IPS-20b (cell line): ENCODE results near the gene WDFY4.

Experiments
- H3K27ac ChIP-seq: one replicate; pipeline ENCODE4 v1.5.1; 2013; ENCODE audit warnings: low read length
- H3K27me3 ChIP-seq: 2 replicates; pipeline ENCODE4 v1.6.1; 2013; ENCODE audit warnings: mild to moderate bottlenecking, low read length, inconsistent platforms; ENCODE audit not compliant: insufficient read depth
- H3K36me3 ChIP-seq: 2 replicates; pipeline ENCODE4 v1.6.1; 2013; ENCODE audit warnings: low read depth, mild to moderate bottlenecking, inconsistent platforms, low read length, moderate library complexity; ENCODE audit not compliant: insufficient read depth
- H3K4me1 ChIP-seq: 2 replicates; pipeline ENCODE4 v1.6.1; 2013; ENCODE audit warnings: mild to moderate bottlenecking, control low read depth, inconsistent platforms, low read length, moderate library complexity; ENCODE audit not compliant: insufficient read depth
- H3K4me3 ChIP-seq: 2 replicates; pipeline ENCODE4 v1.5.1; 2013; ENCODE audit warnings: mild to moderate bottlenecking, low read length, inconsistent platforms
- H3K9ac ChIP-seq: 2 replicates; pipeline ENCODE4 v1.6.1; 2013; ENCODE audit warnings: low read depth, mild to moderate bottlenecking, inconsistent platforms, low read length, moderate library complexity
- H3K9me3 ChIP-seq: 2 replicates; pipeline ENCODE4 v1.6.1; 2013; ENCODE audit warnings: mild to moderate bottlenecking, low read depth, low read length, inconsistent platforms; ENCODE audit not compliant: insufficient read depth

Gene WDFY4

DNA sequence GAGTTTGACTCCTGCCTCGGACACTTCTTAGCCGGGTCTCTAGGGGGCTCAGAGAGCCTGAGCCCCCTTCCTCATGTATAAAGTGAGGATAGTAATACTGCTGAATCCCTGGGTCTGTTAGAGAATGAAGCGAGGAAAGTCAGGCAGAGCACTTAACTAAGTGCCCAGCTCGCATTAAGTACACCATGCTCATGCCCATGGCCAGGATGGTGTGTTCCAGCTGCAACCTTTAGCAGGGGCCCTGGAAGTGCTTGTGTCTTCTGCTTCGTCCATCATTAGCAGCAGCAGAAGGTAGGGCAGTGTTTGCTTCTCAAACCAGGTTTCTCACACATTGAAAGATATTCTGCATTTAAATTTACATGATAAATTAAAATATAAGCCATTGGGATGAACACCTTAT, 27.3 kb upstream of the WDFY4 start:
- H3K4me3 ChIP-seq: no peak overlapping the region
- H3K36me3 ChIP-seq: no peaks in the 10 kb centered on the region
- peaks cover 4% of the 10 kb centered on the region; the same call in 1 of the 2 replicates for H3K4me1 ChIP-seq
- H3K9me3 ChIP-seq: no peaks in the 10 kb centered on the region
- peaks cover 40% of the 10 kb centered on the region for H3K27me3 ChIP-seq
- H3K27ac ChIP-seq: no peak overlapping the region
- no peak overlapping the region for H3K9ac ChIP-seq

DNA sequence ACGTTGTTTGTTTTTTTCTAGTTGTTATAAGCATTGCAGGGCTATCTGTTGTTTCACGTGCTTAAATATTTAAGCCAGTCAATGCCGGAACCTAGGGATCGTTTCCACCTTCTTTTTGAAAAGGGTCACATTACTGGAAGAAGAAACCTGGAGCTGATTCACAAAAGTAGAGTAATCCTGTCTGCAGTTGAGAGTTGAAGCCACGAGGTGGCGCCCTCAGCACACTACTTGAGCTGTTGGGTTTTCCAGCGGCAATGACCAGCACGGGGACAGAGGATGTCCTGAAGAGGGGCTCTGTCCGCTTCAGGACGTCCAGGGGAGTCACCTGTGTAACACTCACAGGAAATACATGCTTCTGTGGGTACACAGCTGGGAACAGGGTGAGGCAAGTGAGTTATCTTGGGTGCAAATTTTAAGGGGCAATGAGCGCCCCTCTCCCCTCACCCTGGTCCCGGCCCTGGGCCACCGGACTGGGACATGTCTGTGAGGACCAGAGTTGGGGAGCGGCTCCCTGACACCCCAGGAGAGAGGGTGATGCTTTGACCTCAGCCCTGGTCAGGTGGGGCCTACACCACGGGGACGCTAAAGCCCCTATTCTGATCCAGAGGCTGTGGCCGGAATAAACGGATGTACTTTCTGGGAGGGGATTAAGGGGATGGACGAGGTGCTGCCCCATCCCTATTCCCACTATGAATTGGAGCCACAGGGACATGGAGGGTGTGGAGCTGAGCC, 26.3 kb upstream of the WDFY4 start:
- no peak overlapping the region for H3K4me3 ChIP-seq
- no peak overlapping the region for H3K9ac ChIP-seq
- no peaks in the 10 kb centered on the region for H3K9me3 ChIP-seq
- no peak overlapping the region for H3K27ac ChIP-seq
- peaks cover 4% of the 10 kb centered on the region; the same call in 1 of the 2 replicates for H3K4me1 ChIP-seq
- H3K27me3 ChIP-seq: peaks cover 40% of the 10 kb centered on the region
- H3K36me3 ChIP-seq: no peaks in the 10 kb centered on the region

DNA sequence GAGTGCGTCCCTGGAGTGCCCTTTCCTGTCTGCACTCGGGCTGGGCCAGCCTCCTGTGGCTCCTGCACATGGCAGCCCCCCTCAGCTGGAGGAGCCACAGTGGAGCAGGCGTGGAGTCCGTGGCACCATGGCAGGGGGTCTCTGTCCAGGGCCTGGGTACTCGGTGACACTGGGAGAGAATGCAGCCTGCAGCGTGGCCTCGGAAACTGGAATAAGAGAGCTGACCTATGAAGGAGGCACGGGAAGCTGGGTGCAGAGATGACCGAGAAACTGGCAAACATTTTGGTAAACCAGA, 25.8 kb upstream of the WDFY4 start:
- no peak overlapping the region for H3K4me3 ChIP-seq
- peaks cover 4% of the 10 kb centered on the region; the same call in 1 of the 2 replicates for H3K4me1 ChIP-seq

DNA sequence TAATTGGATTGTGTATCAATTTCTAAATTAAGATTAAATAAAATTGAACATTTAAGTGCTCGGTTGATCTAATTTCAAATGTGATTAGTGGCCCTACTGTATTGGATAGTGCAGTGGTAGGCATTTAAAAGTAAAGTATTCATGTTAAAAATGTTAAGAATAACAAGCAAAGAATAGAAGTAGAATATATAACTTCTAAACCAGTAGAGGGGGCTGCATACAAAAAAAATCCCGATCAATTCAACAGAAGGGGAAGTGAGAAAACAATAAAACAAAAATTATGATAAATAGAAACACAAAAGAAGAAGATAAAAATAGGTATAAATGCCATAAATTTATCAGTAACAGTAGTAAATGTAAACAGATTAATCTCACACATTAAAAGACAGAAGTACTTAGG, 24.9 kb upstream of the WDFY4 start:
- no peak overlapping the region for H3K27ac ChIP-seq
- peaks cover 4% of the 10 kb centered on the region; the same call in 1 of the 2 replicates for H3K4me1 ChIP-seq
- H3K36me3 ChIP-seq: no peaks in the 10 kb centered on the region
- H3K9me3 ChIP-seq: no peaks in the 10 kb centered on the region
- H3K4me3 ChIP-seq: no peak overlapping the region
- H3K27me3 ChIP-seq: peaks cover 30% of the 10 kb centered on the region
- H3K9ac ChIP-seq: no peak overlapping the region

More for the DNA sequence above, 25.8 kb upstream of the WDFY4 start:
- Histone ChIP-seq H3K36me3 (no peaks in the 10 kb centered on the region), H3K27me3 (peaks cover 35% of the 10 kb centered on the region), H3K9ac (no peak overlapping the region), H3K9me3 (no peaks in the 10 kb centered on the region), H3K27ac (no peak overlapping the region)

DNA sequence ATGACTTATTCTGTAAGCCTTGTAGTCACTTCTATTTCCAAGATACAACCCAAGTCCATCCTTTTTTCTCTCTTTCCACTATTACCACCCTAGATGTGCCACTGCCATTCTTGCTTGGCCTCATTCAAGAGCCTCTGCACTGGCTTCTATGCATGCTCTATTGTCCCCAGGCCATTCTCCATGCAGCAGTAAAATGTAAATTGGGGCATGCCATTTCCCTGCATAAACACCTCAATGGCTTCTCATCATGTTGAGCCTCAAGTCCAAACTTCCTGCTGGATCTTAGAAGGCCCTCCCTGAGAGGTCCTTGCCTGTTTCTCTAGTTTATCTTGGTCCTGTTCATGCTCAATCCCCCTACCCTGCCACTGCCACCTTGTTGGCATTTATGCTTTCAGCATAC, 23.2 kb upstream of the WDFY4 start:
- peaks cover 4% of the 10 kb centered on the region; the same call in 1 of the 2 replicates for H3K4me1 ChIP-seq
- H3K27me3 ChIP-seq: peaks cover 21% of the 10 kb centered on the region
- H3K27ac ChIP-seq: no peak overlapping the region
- no peak overlapping the region for H3K9ac ChIP-seq
- no peak overlapping the region for H3K4me3 ChIP-seq
- no peaks in the 10 kb centered on the region for H3K36me3 ChIP-seq
- H3K9me3 ChIP-seq: no peaks in the 10 kb centered on the region

DNA sequence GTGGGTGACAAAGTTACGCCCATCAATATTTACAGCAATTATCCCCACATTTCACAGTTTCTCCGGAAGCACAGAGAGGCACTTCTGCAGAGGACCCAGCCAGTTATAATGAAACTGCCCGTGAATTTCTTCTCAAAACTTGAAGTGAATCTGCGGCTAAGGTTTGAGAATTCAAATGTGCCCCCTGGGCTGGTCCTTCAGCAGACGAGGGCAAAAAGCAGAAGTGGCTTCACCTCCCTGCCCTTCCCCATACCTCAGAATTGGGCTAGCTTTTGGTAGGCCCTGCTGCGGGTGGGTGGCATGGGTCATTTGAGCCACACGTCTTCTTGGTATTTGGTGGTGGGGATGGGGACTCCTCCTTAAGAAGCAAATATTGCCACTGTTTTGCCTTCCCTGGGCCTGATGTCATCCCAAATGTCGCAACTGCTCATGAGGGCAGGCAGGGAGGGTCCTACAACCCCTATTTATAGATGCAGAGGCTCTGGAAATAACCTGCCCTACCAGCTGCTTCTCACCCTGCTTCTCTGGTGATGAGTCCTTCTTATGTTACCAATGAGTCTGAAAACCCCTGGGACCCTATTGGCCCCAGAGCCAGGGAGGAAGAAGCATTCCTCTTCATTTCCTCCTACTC, 16.6 kb upstream of the WDFY4 start:
- peaks cover 7% of the 10 kb centered on the region for H3K27me3 ChIP-seq
- no peak overlapping the region for H3K4me3 ChIP-seq
- H3K9ac ChIP-seq: no peak overlapping the region
- H3K36me3 ChIP-seq: no peaks in the 10 kb centered on the region
- H3K4me1 ChIP-seq: no peaks in the 10 kb centered on the region; the same call in 1 of the 2 replicates
- no peak overlapping the region for H3K27ac ChIP-seq
- no peaks in the 10 kb centered on the region; the same call in 1 of the 2 replicates for H3K9me3 ChIP-seq

DNA sequence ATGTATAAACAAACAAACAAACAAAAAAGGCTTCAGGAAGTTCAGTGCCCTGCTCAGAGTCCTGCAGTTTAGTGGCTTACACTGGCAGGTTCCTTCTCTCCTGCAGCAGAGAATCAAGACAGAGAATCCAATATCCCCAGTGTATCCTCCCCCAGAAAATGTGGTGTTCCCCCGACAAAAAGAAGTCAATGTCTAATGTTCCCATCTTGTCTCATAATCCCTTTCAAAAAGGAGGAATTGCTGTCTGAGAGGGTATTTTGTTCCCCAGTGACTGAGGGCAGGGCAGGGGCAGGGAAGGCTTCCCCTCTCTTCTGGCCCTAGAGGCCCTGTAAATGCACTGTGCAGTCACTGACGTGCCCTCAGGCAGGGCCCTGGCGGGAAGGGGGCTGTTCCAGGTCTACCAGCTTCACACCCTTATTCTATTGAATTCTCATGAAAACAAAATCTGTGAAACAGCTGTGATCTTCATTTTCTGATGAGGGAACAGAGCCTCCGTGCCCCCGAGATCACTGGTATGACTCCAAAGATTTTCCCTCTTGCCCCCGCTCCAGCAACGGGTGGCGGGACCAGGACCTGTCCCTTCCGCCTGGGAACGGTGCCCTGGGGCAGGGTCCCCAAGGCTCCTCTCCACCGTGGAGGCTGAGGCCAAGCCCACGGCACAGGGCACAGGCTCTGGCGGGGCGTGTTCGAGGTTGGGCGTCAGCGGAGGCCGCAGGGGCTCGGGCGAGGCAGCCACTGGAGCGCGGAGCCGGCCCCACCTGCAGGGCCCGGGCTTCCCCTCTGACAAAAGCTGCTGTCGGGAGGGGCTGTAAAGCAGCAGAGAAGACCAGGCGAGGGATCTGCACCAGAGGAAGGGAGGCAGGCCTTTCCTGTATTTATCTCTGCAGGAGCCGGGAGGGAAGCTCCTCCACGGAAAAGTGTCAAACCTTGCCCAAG, 13.4 kb upstream of the WDFY4 start:
- H3K36me3 ChIP-seq: no peaks in the 10 kb centered on the region
- no peaks in the 10 kb centered on the region; the same call in 1 of the 2 replicates for H3K9me3 ChIP-seq
- H3K27me3 ChIP-seq: peaks cover 7% of the 10 kb centered on the region
- no peak overlapping the region for H3K27ac ChIP-seq
- H3K4me1 ChIP-seq: no peaks in the 10 kb centered on the region; the same call in 1 of the 2 replicates
- H3K4me3 ChIP-seq: peak overlapping the region; percentile 59; the same call in 1 of the 2 replicates
- 0 out of 2 replicates have a peak overlapping the region, but pooled peaks have one; percentile 33 for H3K9ac ChIP-seq

DNA sequence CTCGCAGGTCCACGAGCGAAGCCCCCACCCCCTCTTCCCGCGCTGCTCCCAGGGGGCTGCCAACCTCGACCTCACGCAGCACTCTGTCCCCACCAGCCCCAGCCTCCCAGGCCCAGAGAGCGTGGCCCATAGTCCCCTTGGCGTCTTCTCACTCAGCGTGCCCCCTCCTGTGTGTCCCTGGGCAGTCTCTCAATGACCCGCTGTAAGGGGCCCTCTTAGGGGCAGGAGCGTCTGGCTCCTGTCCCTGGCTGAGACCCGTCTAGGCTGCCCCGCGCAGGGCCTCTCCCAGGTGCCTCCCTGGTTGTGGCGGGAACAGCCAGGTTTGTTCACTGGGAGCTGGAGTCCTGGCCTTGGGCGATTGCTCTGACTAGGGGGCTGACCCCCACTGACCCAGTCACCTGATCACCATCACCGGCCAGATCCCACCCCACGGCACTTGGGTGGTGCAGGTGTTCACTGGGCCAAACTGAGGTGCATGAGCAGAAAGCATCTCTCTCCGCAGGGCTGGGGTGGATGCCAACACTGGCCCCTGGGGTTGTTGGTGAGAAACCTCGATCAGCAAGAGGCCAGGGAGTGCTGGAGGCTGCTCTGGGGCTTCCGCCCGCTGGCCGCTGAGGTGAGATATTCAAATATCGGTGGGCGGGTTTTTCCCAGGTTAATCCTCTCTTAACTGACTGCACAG, 12.6 kb upstream of the WDFY4 start:
- Histone ChIP-seq H3K27me3 (peaks cover 7% of the 10 kb centered on the region), H3K9me3 (no peaks in the 10 kb centered on the region; the same call in 1 of the 2 replicates), H3K36me3 (no peaks in the 10 kb centered on the region), H3K27ac (no peak overlapping the region), H3K9ac (no peak overlapping the region), H3K4me1 (no peaks in the 10 kb centered on the region; the same call in 1 of the 2 replicates), H3K4me3 (peak overlapping the region; percentile 59; the same call in 1 of the 2 replicates)

DNA sequence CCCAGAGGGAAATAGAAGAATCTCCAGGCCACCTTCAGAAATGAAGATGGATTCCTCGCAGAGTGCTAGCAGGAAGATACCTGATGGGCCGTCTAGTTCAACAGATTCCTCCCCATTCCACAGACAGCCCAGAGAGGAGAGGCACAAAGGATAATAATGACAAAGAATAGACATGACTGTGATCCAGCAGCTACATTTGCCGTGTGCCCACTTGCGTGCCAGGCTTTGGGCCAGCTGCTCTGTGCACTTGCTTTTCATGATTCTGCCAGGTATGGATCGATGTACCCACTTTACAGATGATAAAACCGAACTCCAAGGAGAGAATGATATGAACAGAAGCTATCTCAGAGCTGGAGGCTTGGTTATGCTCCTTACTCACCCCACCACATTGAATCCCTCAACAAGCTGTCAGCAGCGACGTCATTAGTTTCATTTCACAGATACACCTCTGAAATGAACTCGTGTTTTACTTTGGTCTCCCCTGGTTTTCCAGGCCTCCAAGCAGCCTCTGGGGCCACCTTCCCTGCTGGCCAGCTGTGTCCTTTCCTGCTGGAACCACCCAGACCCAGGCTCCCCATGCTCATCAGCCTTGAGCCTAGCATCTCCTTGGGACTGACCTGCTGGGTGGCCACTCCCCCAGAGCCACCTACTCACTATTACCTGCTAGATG, 11.9 kb upstream of the WDFY4 start:
- peaks cover 7% of the 10 kb centered on the region for H3K27me3 ChIP-seq
- no peaks in the 10 kb centered on the region; the same call in 1 of the 2 replicates for H3K4me1 ChIP-seq
- no peak overlapping the region for H3K4me3 ChIP-seq
- no peak overlapping the region for H3K27ac ChIP-seq
- H3K36me3 ChIP-seq: no peaks in the 10 kb centered on the region
- H3K9me3 ChIP-seq: peaks cover 6% of the 10 kb centered on the region
- no peak overlapping the region for H3K9ac ChIP-seq

DNA sequence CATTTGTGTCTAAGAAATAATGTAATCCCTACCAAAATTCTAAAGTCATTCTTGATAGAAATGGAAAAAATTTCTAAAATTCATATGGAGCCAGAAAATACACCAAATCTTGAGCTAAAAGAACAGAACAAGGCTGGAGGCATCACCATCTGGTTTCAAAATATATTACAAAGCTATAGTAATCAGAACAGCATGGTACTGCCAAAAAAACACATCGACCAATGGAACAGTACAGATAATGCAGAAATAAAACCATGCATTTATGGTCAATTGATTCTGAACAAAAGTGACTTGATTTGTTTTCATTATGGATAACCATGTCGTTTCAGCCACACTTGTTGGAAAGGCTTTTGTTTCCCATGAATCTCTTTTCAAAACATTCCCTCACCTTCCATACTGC, 7.0 kb upstream of the WDFY4 start:
- peaks cover 11% of the 10 kb centered on the region; the same call in 1 of the 2 replicates for H3K9me3 ChIP-seq
- no peaks in the 10 kb centered on the region for H3K27me3 ChIP-seq
- H3K4me1 ChIP-seq: no peaks in the 10 kb centered on the region
- no peak overlapping the region for H3K27ac ChIP-seq
- H3K4me3 ChIP-seq: no peak overlapping the region
- H3K9ac ChIP-seq: no peak overlapping the region
- no peaks in the 10 kb centered on the region for H3K36me3 ChIP-seq
